ENCODE measurements around the gene CMTM3.

Gene CMTM3

GRCh38 chr16:66604376-66605176, at the start of gene CMTM3:
TSS of gene CMTM3 (plus strand) at chr16:66604704. CDS start at chr16:66604806, 102 bp downstream.
- H3K4me1 ChIP-seq (ENCODE audit: control insufficient read depth in 1 of 2, insufficient read depth in 1 of 2, low read depth in 1 of 2, low read length in 1 of 2), result peaks cover 26 to 34% of the 10 kb centered on the region in 2 experiments
- peak; percentile 82 for TF ChIP-seq CTCF (IDR thresholded peaks at IDR 0.05)
- peaks cover 37% of the 10 kb centered on the region for H3K27me3 ChIP-seq
- peaks cover 18% of the 10 kb centered on the region for H3K36me3 ChIP-seq
- H3K4me3 ChIP-seq (ENCODE audit: low read depth in 1 of 2, low read length in 1 of 2), result peak within 1 kb of the TSS; percentile 66 to 89
- no peaks in the 10 kb centered on the region for H3K9me3 ChIP-seq
- H3K27ac ChIP-seq, result peak within 1 kb of the TSS; percentile 65

- Histone ChIP-seq H3K4me1 (ENCODE audit: control insufficient read depth in 1 of 2, insufficient read depth in 1 of 2, low read depth in 1 of 2, low read length in 1 of 2) (peaks cover 65 to 85% of the 10 kb centered on the region in 2 experiments), H3K27me3 (no peaks in the 10 kb centered on the region), H3K27ac (peak overlapping the region; percentile 60), H3K36me3 (peaks cover 98% of the 10 kb centered on the region), H3K4me3 (ENCODE audit: low read depth in 1 of 2, low read length in 1 of 2) (no peak overlapping the region), H3K9me3 (no peaks in the 10 kb centered on the region)
- no peak for TF ChIP-seq CTCF (IDR thresholded peaks at IDR 0.05)
Measured at GRCh38 chr16:66560107-66560506, 44.4 kb upstream of the CMTM3 start.

- Histone ChIP-seq H3K27me3 (no peaks in the 10 kb centered on the region), H3K36me3 (peaks cover 100% of the 10 kb centered on the region), H3K4me3 (ENCODE audit: low read depth in 1 of 2, low read length in 1 of 2) (no peak overlapping the region), H3K9me3 (no peaks in the 10 kb centered on the region), H3K4me1 (ENCODE audit: control insufficient read depth in 1 of 2, insufficient read depth in 1 of 2, low read depth in 1 of 2, low read length in 1 of 2) (peaks cover 51 to 70% of the 10 kb centered on the region in 2 experiments), H3K27ac (peak overlapping the region; percentile 60)
- TF ChIP-seq CTCF (IDR thresholded peaks at IDR 0.05), result no peak
Measured at GRCh38 chr16:66561381-66562080, 43.0 kb upstream of the CMTM3 start.

- H3K27me3 ChIP-seq, result no peaks in the 10 kb centered on the region
- peaks cover 42 to 62% of the 10 kb centered on the region in 2 experiments for H3K4me1 ChIP-seq (ENCODE audit: control insufficient read depth in 1 of 2, insufficient read depth in 1 of 2, low read depth in 1 of 2, low read length in 1 of 2)
- no peaks in the 10 kb centered on the region for H3K9me3 ChIP-seq
- H3K36me3 ChIP-seq, result peaks cover 100% of the 10 kb centered on the region
- no peak for TF ChIP-seq CTCF (IDR thresholded peaks at IDR 0.05)
- no peak overlapping the region for H3K4me3 ChIP-seq (ENCODE audit: low read depth in 1 of 2, low read length in 1 of 2)
- peak overlapping the region; percentile 60 for H3K27ac ChIP-seq
Measured at GRCh38 chr16:66562409-66562808, 42.1 kb upstream of the CMTM3 start.

- Histone ChIP-seq H3K27ac (peak overlapping the region; percentile 60), H3K9me3 (no peaks in the 10 kb centered on the region), H3K4me1 (ENCODE audit: control insufficient read depth in 1 of 2, insufficient read depth in 1 of 2, low read depth in 1 of 2, low read length in 1 of 2) (peaks cover 36 to 56% of the 10 kb centered on the region in 2 experiments), H3K36me3 (peaks cover 100% of the 10 kb centered on the region), H3K27me3 (no peaks in the 10 kb centered on the region), H3K4me3 (ENCODE audit: low read depth in 1 of 2, low read length in 1 of 2) (no peak overlapping the region)
- no peak for TF ChIP-seq CTCF (IDR thresholded peaks at IDR 0.05)
Measured at GRCh38 chr16:66562986-66563385, 41.5 kb upstream of the CMTM3 start.

Measured in neutrophil (primary cell).